Neuronal stem cell (in vitro differentiated cells): ENCODE measurements around the gene DCTN5.

ENCODE experiments used
- DNase-seq: peaks from one replicate; pipeline ENCODE4 v3.0.0-alpha.2; 2013; ENCODE audit warnings: low spot score
- H2AFZ ChIP-seq: one replicate; pipeline ENCODE4 v1.6.1; 2013; ENCODE audit warnings: mild to moderate bottlenecking, low read length, inconsistent platforms
- H2AK5ac ChIP-seq: 2 replicates; pipeline ENCODE4 v1.6.1; 2013; ENCODE audit warnings: low read depth, mild to moderate bottlenecking, inconsistent platforms, low read length, moderate library complexity, mixed read lengths
- H2BK120ac ChIP-seq: 2 replicates; pipeline ENCODE4 v1.6.1; 2013; ENCODE audit warnings: low read depth, mild to moderate bottlenecking, inconsistent platforms, low read length, moderate library complexity, mixed read lengths
- H2BK12ac ChIP-seq: one replicate; pipeline ENCODE4 v1.6.1; 2013; ENCODE audit warnings: low read length, inconsistent platforms
- H2BK15ac ChIP-seq: 2 replicates; pipeline ENCODE4 v1.6.1; 2013; ENCODE audit warnings: mild to moderate bottlenecking, low read length, inconsistent platforms, mixed read lengths
- H2BK5ac ChIP-seq: one replicate; pipeline ENCODE4 v1.6.1; 2013; ENCODE audit warnings: inconsistent platforms, mild to moderate bottlenecking, low read length, moderate library complexity
- H3K14ac ChIP-seq: one replicate; pipeline ENCODE4 v1.6.1; 2013; ENCODE audit warnings: low read length, inconsistent platforms
- H3K18ac ChIP-seq: 2 replicates; pipeline ENCODE4 v1.6.1; 2013; ENCODE audit warnings: low read length, inconsistent platforms
- H3K23ac ChIP-seq: 2 replicates; pipeline ENCODE4 v1.6.1; 2013; ENCODE audit warnings: low read depth, mild to moderate bottlenecking, mixed read lengths, low read length, inconsistent platforms; ENCODE audit not compliant: poor library complexity
- H3K27ac ChIP-seq: replicated peaks from 3 replicates; pipeline ENCODE4 v1.5.1; 2013; ENCODE audit warnings: low read length, inconsistent platforms
- H3K27me3 ChIP-seq, 3 experiments: 2 replicates each; pipeline ENCODE4 v1.6.1; 2013; ENCODE audit warnings: low read length in 3 of 3, mild to moderate bottlenecking in 2 of 3, inconsistent platforms in 1 of 3, low read depth in 1 of 3, mixed read lengths in 1 of 3, moderate library complexity in 1 of 3; ENCODE audit not compliant: control insufficient read depth in 3 of 3, insufficient read depth in 3 of 3
- H3K36me3 ChIP-seq, 2 donors: replicated peaks in 1 of 2; 2 replicates each; pipeline ENCODE4 v1.6.1; 2013; ENCODE audit warnings: low read length in 2 of 2; ENCODE audit not compliant: control insufficient read depth in 2 of 2, insufficient read depth in 2 of 2
- H3K4ac ChIP-seq: 2 replicates; pipeline ENCODE4 v1.6.1; 2013; ENCODE audit warnings: inconsistent platforms, mild to moderate bottlenecking, low read length, moderate library complexity
- H3K4me1 ChIP-seq, 2 donors: 1 replicate in 1 of 2; 2 replicates in 1 of 2; pipeline ENCODE4 v1.6.1; 2013; ENCODE audit warnings: low read length in 2 of 2, low read depth in 1 of 2; ENCODE audit not compliant: control insufficient read depth in 2 of 2, insufficient read depth in 1 of 2
- H3K4me2 ChIP-seq: one replicate; pipeline ENCODE4 v1.6.1; 2013; ENCODE audit warnings: mild to moderate bottlenecking, low read length, inconsistent platforms; ENCODE audit not compliant: insufficient read depth, poor library complexity, severe bottlenecking
- H3K4me3 ChIP-seq, 2 donors: 2 replicates each; pipeline ENCODE4 v1.5.1; 2013; ENCODE audit warnings: low read length in 2 of 2, mild to moderate bottlenecking in 2 of 2, inconsistent platforms in 1 of 2, moderate library complexity in 1 of 2
- H3K79me1 ChIP-seq: one replicate; pipeline ENCODE4 v1.6.1; 2013; ENCODE audit warnings: low read depth, mild to moderate bottlenecking, inconsistent platforms, low read length, moderate library complexity
- H3K9ac ChIP-seq: one replicate; pipeline ENCODE4 v1.6.1; 2013; ENCODE audit warnings: mild to moderate bottlenecking, low read depth, low read length, inconsistent platforms; ENCODE audit not compliant: poor library complexity
- H3K9me3 ChIP-seq, 2 donors: replicated peaks in 1 of 2; 2 replicates each; pipeline versions ENCODE3 to v1.6.1; 2013; ENCODE audit warnings: low read length in 2 of 2, mild to moderate bottlenecking in 2 of 2, inconsistent platforms in 1 of 2, low read depth in 1 of 2, mixed read lengths in 1 of 2, moderate library complexity in 1 of 2; ENCODE audit not compliant: control insufficient read depth in 2 of 2, insufficient read depth in 1 of 2
- H4K8ac ChIP-seq: one replicate; pipeline ENCODE4 v1.6.1; 2013; ENCODE audit warnings: low read depth, mild to moderate bottlenecking, inconsistent platforms, low read length, moderate library complexity
- H4K91ac ChIP-seq: one replicate; pipeline ENCODE4 v1.6.1; 2013; ENCODE audit warnings: low read length, low read depth, mild to moderate bottlenecking, inconsistent platforms; ENCODE audit not compliant: poor library complexity
- WGBS, 2 donors: extraction: QIAGEN DNeasy Blood & Tissue Kit; methylation state at CpG; one replicate each; pipeline ENCODE4 v1.1.7; 2013; ENCODE audit warnings: missing lambda C conversion rate in 2 of 2, mixed read lengths in 1 of 2; ENCODE audit not compliant: insufficient read length in 2 of 2, insufficient replicate concordance in 1 of 2; ENCODE audit errors: extremely low coverage in 2 of 2; 5-methylcytosine and 5-hydroxymethylcytosine counted together

The DCTN5 gene

DNA sequence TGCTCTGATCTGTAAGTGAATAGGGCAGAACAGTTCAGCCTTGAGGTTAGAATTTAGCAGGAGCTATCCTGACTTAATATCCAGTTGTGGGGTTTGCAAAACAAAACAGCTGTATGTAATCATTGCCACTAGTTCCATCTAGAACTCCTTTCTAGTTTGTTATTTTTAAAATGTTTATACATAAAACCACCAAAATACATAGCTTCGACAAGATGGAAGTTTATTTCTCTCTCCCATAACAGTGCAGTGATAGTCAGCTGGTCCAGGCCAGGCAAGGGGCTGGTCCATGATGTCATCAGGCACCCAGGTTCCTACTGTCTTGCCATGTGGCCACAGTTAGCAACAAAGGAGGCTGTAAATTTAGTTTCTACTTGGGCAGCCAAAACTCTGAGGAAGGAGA lies 27.0 kb downstream of the DCTN5 start:
- Histone ChIP-seq H3K18ac (no peak overlapping the region), H3K14ac (no peak overlapping the region), H3K27me3 (no peaks in the 10 kb centered on the region), H3K4ac (no peak overlapping the region), H3K79me1 (no peaks in the 10 kb centered on the region), H2BK15ac (no peak overlapping the region), H2AK5ac (no peak overlapping the region), H3K27ac (no peak overlapping the region), H2BK12ac (no peak overlapping the region), H3K23ac (no peak overlapping the region), H3K4me2 (no peak overlapping the region), H2BK5ac (no peak overlapping the region), H3K9ac (no peak overlapping the region), H2AFZ (no peak overlapping the region), H3K9me3 (no peaks in the 10 kb centered on the region), H3K36me3 (peaks cover 39 to 93% of the 10 kb centered on the region in 2 donors), H3K4me3 (no peak overlapping the region), H4K8ac (no peak overlapping the region), H2BK120ac (no peak overlapping the region), H4K91ac (no peak overlapping the region), H3K4me1 (no peaks in the 10 kb centered on the region)
- no peak for DNase-seq
- WGBS, 2 donors = no CpG with 5 or more reads among the region's 1 CpG

DNA sequence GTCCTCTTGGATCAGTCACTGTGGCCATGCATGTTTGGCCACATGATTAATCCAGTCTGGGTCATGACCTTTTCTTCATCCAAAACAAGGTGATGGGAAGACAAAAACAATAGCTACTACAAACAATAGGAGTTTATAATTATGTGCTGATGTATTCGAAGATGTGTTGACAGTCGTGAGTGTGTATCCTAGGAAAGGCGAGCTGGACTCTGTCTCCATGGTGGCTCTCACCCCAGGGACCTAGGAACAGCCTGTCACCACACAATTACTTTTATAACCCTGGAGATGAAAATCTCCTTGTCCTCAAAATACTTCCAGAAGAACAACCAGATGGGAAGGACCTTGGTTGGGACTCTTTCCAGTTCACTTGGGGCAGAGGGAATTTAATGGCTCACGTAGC lies 27.6 kb downstream of the DCTN5 start:
- Histone ChIP-seq H3K36me3 (peaks cover 37 to 96% of the 10 kb centered on the region in 2 donors), H3K27ac (no peak overlapping the region), H3K4me1 (no peaks in the 10 kb centered on the region), H2BK120ac (no peak overlapping the region), H3K14ac (no peak overlapping the region), H3K18ac (no peak overlapping the region), H3K79me1 (no peaks in the 10 kb centered on the region), H2AFZ (no peak overlapping the region), H2BK12ac (no peak overlapping the region), H3K4me2 (no peak overlapping the region), H3K23ac (no peak overlapping the region), H3K9ac (no peak overlapping the region), H3K9me3 (no peaks in the 10 kb centered on the region), H2BK15ac (no peak overlapping the region), H3K4ac (no peak overlapping the region), H2AK5ac (no peak overlapping the region), H4K8ac (no peak overlapping the region), H3K27me3 (no peaks in the 10 kb centered on the region), H2BK5ac (no peak overlapping the region), H4K91ac (no peak overlapping the region), H3K4me3 (no peak overlapping the region)
- no peak for DNase-seq
- no CpG with 5 or more reads among the region's 4 CpGs for WGBS, 2 donors

DNA sequence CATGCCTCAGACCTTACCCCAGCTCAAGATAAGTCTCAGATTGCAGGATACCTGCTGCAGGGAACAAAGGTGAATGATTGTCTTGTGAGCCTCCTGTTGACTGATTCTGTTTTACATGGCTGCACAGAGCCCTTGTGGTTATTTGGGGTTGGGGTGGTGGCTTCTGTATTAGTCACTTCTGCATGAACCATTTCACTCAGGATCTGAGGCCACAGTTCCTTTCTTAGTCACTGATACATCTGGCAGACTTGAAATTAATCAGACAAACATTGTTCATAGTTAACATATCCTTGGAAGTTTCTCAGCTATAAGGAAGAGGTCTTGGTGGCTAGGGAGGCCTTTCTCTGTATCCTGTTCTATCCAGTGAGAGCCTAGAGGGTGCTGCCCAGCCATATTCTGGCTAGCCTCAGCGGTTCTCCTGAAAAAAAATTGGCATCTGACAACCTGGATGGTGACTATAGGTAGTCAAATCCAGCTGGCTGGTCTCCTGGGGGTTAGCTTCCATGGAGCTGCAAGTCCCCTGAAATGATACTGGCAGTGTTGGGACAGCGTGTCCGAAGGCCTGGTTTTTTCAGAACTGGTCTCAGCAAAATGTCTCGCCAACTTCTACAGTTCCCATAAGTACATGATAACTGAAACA lies 29.0 kb downstream of the DCTN5 start:
- Histone ChIP-seq H3K36me3 (peaks cover 30 to 96% of the 10 kb centered on the region in 2 donors), H2AFZ (no peak overlapping the region), H3K18ac (no peak overlapping the region), H3K9ac (no peak overlapping the region), H3K4me3 (no peak overlapping the region), H3K23ac (no peak overlapping the region), H3K4me1 (peaks cover 0 to 1% of the 10 kb centered on the region in 2 donors), H3K4me2 (no peak overlapping the region), H2BK12ac (no peak overlapping the region), H2BK15ac (no peak overlapping the region), H3K27me3 (no peaks in the 10 kb centered on the region), H3K79me1 (no peaks in the 10 kb centered on the region), H4K8ac (no peak overlapping the region), H2AK5ac (no peak overlapping the region), H3K9me3 (no peaks in the 10 kb centered on the region), H2BK5ac (no peak overlapping the region), H4K91ac (no peak overlapping the region), H3K14ac (no peak overlapping the region), H3K4ac (no peak overlapping the region), H2BK120ac (no peak overlapping the region), H3K27ac (no peak overlapping the region)
- no CpG with 5 or more reads among the region's 4 CpGs for WGBS, 2 donors
- DNase-seq = no peak

DNA sequence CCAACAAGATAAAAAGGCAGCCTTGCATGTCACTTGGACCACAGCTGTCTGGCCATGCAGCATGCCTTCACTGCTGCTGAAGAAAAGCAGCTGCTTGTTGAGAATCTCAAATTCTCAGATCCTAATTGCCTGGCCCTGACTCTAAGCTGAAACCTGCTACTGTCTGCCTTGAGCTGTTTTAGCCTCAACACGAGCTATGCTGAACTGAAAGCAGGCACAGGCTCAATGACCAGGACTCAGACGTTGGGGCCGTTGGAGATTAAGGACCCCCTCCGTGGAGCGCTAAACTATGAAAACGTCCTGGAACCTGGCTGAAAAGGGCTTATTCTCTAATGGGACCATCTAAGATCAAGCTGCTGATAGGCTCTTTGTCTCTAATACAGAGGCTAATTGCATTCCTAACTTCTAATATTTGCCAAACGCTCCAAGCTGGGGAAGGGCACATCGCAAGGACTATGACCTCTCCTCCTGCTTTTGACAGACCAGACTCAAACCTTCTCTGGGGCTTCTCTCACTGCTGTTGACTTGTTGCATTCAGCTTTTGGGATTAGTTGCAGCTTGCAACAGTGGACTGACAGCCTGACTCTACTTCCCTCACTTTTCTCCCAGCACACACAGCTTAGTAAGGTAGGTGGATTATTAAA lies 32.8 kb downstream of the DCTN5 start:
- H3K4me1 ChIP-seq = peaks cover 0 to 5% of the 10 kb centered on the region in 2 donors
- no peak overlapping the region for H4K91ac ChIP-seq
- H3K4ac ChIP-seq = no peak overlapping the region
- H2BK12ac ChIP-seq = no peak overlapping the region
- peak overlapping the region; percentile 1 for H3K27ac ChIP-seq
- no peak overlapping the region for H2AK5ac ChIP-seq
- H3K36me3 ChIP-seq = peaks cover 15 to 68% of the 10 kb centered on the region in 2 donors
- peak; percentile 27 for DNase-seq
- H3K18ac ChIP-seq = no peak overlapping the region
- no peak overlapping the region for H2BK15ac ChIP-seq
- no peak overlapping the region for H4K8ac ChIP-seq
- H2BK5ac ChIP-seq = no peak overlapping the region
- H3K14ac ChIP-seq = no peak overlapping the region
- WGBS, 2 donors = no CpG with 5 or more reads among the region's 8 CpGs
- H3K27me3 ChIP-seq = no peaks in the 10 kb centered on the region
- no peak overlapping the region for H2BK120ac ChIP-seq
- H3K23ac ChIP-seq = no peak overlapping the region
- H3K79me1 ChIP-seq = peaks cover 4% of the 10 kb centered on the region
- H3K9me3 ChIP-seq = no peaks in the 10 kb centered on the region
- no peak overlapping the region for H3K4me2 ChIP-seq
- H2AFZ ChIP-seq = no peak overlapping the region
- no peak overlapping the region for H3K9ac ChIP-seq
- no peak overlapping the region for H3K4me3 ChIP-seq
